RWPE1 (cell line): Measurements from ENCODE around the gene CHCHD6.

Experiments
- CTCF ChIA-PET: fragments of 350-600 bp; sonication (Branson Sonifier 250); formaldehyde crosslinking; extraction: SDS; loops from one replicate; lab custom pipeline; 2021; lab: Yijun Ruan, JAX
- POLR2A ChIA-PET: fragments of 400-600 bp; formaldehyde crosslinking; extraction: SDS; loops from one replicate; lab custom pipeline; 2020; ENCODE audit warnings: antibody characterized with exemption; ENCODE audit not compliant: low non-redundant PET; lab: Yijun Ruan, JAX
- DNase-seq: peaks from one replicate; pipeline ENCODE4 v3.0.0; 2012; ENCODE audit warnings: low spot score
- H3K27ac ChIP-seq: fragments of 450-650 bp; 2 replicates; pipeline ENCODE4 v1.5.1; 2017
- TF ChIP-seq, protein P1 (sequence below): fragments of 450-650 bp; conservative IDR thresholded peaks from 2 replicates; pipeline ENCODE4 v1.5.1; 2017; ENCODE audit warnings: low read depth, mild to moderate bottlenecking

CHCHD6 gene

GRCh38 chr3:126891141-126891540, 187.1 kb downstream of the CHCHD6 start:
- H3K27ac ChIP-seq: no peak overlapping the region
- TF ChIP-seq, protein P1, sequence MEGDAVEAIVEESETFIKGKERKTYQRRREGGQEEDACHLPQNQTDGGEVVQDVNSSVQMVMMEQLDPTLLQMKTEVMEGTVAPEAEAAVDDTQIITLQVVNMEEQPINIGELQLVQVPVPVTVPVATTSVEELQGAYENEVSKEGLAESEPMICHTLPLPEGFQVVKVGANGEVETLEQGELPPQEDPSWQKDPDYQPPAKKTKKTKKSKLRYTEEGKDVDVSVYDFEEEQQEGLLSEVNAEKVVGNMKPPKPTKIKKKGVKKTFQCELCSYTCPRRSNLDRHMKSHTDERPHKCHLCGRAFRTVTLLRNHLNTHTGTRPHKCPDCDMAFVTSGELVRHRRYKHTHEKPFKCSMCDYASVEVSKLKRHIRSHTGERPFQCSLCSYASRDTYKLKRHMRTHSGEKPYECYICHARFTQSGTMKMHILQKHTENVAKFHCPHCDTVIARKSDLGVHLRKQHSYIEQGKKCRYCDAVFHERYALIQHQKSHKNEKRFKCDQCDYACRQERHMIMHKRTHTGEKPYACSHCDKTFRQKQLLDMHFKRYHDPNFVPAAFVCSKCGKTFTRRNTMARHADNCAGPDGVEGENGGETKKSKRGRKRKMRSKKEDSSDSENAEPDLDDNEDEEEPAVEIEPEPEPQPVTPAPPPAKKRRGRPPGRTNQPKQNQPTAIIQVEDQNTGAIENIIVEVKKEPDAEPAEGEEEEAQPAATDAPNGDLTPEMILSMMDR: no peak
- ChIA-PET CTCF (no interaction called here), POLR2A (no interaction called here)
- DNase-seq: no peak

DNA sequence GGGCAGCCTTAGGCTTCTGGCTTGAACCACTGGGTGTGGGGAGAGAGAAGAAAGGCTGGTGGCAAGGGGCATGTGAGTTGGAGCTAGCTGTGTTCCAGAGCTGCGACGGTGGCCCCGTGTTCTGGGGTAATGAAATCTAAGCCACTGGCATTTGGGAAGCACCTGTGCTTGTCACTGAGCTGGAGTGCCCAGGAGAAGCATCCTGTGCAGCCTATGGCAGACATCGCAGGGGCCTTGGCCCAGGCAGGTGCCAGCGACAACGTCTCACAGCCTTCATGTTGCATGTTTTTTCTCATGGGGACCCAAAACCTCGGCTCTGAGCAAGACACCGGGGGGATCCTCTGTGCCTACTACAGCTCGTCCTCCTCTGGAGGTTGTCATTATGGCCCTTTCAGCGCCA, 187.8 kb downstream of the CHCHD6 start:
- POLR2A ChIA-PET: no interaction called here
- CTCF ChIA-PET: interaction anchor here (0.7 kb wide), 1 partner anchor 212 kb away, joined by 3 read pairs; no protein-coding TSS in a partner anchor
- TF ChIP-seq, protein P1: no peak

DNA sequence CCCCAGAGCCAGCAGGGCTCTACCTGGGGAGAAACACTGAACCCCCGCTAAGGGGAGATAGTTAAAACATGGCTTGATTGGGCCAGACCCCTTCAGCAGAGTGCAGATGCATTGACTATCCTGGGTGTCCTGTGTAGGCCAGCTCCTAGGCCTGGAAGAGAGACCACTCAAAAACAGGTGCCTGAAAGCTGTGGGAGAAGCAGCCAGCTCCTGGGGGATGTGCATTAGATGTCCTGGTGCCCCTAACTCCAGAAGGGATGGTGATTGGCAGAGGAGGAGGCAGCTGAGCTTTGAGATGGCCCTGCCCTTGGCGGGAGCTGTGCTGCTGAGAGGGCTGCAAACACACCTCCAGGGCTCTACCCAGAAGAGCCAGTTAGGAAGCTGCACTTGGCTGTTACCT, 189.6 kb downstream of the CHCHD6 start:
- CTCF ChIA-PET: no interaction called here
- no peak for DNase-seq
- H3K27ac ChIP-seq: peak overlapping the region; percentile 74
- TF ChIP-seq, protein P1: no peak
- POLR2A ChIA-PET: no interaction called here

More for the DNA sequence above, 187.8 kb downstream of the CHCHD6 start:
- H3K27ac ChIP-seq: peak overlapping the region; percentile 74; the same call in 1 of the 2 replicates
- DNase-seq: no peak

DNA sequence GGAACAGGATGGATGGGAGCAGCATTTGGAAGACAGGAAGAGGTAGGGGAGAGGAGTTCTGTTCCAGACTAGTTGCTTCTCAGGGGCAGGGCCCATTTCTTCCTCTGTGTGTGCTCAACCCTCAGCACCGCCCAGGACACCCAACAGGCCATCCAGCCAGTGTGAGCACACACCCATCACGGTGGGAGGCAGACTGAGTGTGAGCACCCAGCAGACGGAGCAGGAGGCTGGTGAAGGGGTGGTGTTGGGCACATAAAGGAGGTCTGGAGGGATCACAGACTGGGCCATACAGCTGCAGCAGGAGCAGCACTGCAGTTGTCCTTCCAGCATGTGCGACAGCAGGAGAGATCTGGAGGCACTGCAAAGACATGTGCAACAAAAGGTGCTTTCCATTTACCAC, 190.4 kb downstream of the CHCHD6 start:
- TF ChIP-seq, protein P1: no peak
- ChIA-PET CTCF (no interaction called here), POLR2A (no interaction called here)
- no peak for DNase-seq
- H3K27ac ChIP-seq: peak overlapping the region; percentile 74

DNA sequence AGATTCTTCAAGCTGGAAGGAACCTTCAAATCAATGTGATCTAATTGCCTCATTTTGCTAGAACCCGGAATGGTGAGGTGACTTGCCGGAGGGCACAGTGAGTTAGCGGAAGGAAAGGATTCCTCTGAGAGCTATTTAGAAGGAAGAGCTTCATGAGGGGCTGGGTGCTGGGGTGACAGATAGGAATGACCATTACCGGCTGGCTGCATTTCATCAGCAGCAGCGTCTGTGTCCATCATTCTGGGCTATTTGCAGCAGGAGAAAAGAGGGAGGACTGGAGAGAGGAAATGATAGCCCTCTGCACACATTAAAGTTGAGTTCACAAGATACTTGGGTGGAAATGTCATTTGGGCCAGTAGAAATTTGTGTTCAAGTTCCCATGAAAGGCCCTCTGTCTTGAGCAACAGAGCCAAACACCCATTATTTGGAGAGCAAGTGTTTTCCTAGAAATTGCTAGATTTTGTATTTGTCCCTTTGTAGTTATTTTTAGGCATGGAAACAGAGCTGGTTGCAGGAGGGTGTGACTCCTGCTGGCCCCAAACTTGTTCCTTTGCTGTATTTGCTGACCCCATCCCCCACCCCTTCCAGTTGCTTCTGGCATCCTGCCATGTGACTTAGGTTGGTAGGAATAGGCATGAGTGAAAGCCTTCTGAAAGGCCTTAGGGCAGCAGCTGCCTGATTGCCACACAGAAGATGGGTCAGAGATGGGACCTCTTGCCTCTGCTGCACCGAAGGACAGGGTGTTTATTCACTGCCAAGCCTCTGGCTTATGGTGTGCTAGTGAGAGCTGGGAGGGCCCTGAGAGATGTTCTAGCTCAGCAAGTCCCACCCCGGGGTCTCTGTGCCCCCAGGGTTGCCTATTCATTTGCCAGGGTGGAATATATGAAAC, 191.4 kb downstream of the CHCHD6 start:
- H3K27ac ChIP-seq: peak overlapping the region; percentile 86
- DNase-seq: peak; percentile 69
- POLR2A ChIA-PET: no interaction called here
- TF ChIP-seq, protein P1: no peak
- CTCF ChIA-PET: interaction anchor here (0.7 to 1.1 kb wide), 2 partner anchors 12 to 144 kb away, joined by 3 read pairs; no protein-coding TSS in a partner anchor

DNA sequence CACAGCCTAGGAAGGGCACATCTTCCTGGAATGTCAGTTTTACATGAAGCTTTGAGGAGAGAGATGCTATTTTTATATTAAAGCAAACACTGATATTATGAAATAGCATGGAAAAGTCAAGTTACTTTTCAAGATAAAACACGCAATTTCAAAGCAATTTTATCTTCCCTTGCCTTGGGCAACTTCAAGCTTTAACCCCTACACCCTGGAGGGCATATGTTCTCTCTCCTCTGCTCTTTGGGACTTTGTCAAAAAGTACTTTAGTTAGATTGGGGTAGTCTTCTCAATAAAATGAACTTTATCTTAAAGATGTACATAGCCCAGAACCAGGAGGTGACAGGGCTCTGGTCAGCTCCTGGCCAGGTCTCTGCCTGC, 192.0 kb downstream of the CHCHD6 start:
- CTCF ChIA-PET: interaction anchor here (1.1 kb wide), 1 partner anchor 144 kb away, joined by 3 read pairs; no protein-coding TSS in a partner anchor
- DNase-seq: no peak
- POLR2A ChIA-PET: no interaction called here
- TF ChIP-seq, protein P1: no peak
- peak overlapping the region; percentile 86 for H3K27ac ChIP-seq
